GM19328 (cell line): ENCODE measurements around the gene CHRNA7.
"Not testable (repeated sequence)": the region's sequence is repeated elsewhere in the genome, so short reads cannot be mapped to it uniquely, and the experiment has no call there.

Source experiments
- ATAC-seq: cut with Tn5 transposase; IDR thresholded peaks from one replicate; pipeline ENCODE4 v1.9.1; 2021; ENCODE audit warnings: mild to moderate bottlenecking, moderate library complexity; ENCODE audit not compliant: unreplicated experiment

Gene CHRNA7

DNA sequence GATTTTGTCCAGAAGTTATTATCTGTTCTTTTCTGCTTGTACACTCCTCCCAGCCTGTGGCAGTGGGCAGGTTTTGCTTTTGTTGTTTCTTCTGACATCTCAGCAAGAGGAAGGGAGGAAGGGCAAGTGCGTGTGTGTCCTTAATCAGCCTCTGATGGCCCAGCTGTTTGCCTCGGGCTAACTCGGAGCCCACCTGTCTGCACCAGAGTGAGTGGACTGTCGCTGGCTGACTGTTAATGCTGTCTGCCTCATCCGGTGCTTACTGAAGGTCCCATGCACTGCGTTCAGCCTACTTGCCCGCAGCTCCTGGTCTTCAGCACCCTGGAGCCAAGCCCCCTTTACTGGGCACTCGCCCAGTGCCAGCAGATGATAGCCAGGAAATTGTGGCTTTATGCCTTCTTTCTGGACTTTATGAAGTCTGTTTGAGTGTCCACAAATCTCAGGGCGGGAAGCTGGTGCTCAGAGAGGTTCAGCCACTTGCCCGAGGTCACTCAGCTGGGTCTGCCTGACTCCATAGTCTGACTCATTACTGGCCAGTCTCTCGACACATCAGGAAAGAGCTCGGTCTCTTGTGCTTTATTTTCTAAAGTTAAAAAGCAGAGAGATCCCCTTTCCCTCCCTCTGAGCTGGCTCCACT, 89.5 kb downstream of the CHRNA7 start:
- no peak for ATAC-seq

DNA sequence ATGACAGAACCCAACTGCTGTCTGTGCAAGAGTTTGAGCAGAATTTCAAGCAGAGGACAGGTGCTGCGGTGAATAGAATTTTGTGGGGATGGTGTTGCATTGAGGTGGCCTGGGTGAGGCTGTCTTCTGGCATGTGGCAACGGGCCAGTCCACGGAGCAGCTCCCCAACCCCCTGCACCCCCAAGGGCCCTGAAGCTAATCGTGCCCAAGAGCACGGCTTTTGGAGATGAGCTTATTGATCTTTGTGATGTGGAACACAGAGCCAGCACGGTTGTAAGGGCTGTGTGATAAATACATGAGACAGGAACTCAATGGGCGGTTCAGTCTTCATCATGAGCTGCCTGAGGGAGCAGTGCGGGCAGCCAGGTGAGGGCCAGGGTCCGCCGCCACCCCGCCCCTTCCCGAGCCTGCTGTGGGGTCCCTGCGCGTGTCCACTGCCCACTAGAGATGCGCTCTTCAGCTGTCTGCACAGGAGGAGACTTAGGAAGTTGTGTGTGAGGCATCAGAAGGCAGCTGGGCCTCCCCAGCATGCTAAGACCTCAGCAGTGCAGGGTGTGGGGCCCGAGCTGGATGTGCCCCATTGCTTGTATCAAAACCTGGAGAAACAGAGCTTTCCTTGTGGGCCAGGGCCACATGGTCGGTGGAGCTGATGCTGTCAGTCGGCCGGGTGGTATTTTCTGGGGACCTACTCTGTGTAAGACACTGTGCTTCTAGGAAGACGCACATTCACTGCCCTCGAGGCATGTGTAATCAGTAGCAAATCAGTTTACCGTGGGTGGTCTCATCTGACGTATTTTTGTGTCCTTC, 90.5 kb downstream of the CHRNA7 start:
- no peak for ATAC-seq

DNA sequence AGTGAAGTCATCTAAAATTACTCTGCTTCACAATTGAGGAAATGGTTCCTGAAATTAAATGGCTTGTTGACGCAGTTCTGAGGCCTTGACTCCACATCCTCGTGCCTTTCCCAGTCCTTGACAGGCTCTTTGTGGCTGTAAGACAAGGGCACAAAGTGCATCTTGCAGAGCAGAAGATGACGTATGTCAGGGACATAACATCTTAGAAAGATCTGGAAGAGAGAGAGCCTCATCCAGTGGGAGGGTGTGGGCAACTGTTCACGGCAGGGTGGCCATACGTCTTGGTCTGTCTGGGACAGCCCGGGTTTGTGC, 91.0 kb downstream of the CHRNA7 start:
- no peak for ATAC-seq

GRCh38 chr15:32122013-32122412, 91.7 kb downstream of the CHRNA7 start:
- no peak for ATAC-seq

DNA sequence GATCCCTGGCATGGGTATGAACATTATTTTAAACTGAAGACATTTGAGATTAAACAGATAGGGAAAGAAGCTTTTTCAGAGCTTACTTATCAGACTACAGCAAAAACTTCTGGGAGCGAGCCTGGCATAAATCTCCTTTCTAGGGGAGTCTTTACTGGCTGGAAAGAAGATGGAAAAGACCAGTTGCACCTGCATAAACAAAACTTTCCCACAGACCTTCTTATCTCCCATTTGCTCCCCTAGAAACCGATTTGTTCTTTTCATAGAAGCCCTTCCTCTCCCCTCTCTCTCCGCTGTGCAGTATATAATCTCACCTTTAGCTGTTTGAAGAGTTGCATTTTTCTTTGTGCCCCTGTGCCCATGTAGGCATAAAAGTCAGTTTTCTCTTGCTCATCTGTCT, 93.2 kb downstream of the CHRNA7 start:
- ATAC-seq, result no peak

DNA sequence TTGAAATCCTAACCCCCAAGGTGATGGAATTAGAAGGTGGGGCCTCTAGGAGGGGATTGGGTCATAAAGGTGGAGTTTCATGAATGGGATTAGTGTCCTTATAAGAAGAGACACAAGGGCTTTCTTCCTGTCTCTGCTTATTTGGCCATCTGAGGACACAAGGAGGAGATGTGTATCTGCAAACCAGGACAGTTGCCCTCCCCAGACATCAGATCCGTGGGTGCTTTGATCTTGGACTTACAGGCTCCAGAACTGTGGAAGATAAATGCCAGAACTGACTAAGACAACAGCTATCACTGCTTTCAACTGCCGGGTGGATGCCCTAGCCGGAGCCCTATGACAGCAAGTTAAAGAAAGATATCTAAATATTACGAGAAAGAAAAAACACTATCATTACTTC, 94.4 kb downstream of the CHRNA7 start:
- ATAC-seq, result no peak

GRCh38 chr15:32125595-32125994, 95.3 kb downstream of the CHRNA7 start:
- ATAC-seq, result no peak

GRCh38 chr15:32129815-32130214, 99.5 kb downstream of the CHRNA7 start:
- no peak for ATAC-seq

DNA sequence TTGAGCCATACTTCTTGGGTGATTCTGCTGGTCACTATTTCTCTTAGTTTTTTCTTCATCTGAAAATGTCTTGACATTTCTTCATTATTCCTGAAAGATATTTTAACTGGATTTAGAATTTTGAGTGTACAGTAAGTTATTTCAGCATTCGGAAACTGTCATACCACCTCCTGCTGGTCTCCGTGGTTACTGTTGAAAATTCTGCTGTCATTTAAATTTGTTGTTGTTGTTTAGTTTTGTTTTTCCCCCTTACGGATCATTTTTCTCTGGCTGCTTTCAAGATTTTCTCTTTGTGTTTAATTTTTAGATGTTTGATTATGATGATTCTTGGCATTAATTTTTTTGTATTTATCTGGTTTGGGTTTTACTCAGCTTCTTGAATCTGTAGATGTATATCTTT, 100.5 kb downstream of the CHRNA7 start:
- no peak for ATAC-seq

GRCh38 chr15:32131803-32132202, 101.5 kb downstream of the CHRNA7 start:
- no peak for ATAC-seq

DNA sequence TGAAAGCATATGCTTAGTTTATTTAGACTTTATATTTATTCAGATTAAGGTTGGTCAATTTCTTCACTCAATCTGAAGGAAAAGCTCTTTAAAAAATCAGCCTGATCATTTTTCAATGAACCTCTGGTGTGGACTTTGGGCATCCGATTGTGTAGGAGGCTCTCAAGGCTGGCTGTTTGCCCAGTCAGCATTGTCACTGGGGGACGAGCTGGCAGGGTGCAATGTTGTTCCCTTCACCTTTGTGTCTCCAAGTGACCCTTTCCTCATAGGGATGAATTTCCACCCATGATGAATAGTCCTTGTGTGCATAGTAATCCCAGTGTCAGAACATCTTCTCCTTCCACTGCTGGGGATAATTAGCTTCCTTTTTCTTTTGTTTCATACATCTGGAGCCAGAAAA, 102.5 kb downstream of the CHRNA7 start:
- no peak for ATAC-seq

GRCh38 chr15:32134842-32135241, 104.5 kb downstream of the CHRNA7 start:
- ATAC-seq, result no peak

DNA sequence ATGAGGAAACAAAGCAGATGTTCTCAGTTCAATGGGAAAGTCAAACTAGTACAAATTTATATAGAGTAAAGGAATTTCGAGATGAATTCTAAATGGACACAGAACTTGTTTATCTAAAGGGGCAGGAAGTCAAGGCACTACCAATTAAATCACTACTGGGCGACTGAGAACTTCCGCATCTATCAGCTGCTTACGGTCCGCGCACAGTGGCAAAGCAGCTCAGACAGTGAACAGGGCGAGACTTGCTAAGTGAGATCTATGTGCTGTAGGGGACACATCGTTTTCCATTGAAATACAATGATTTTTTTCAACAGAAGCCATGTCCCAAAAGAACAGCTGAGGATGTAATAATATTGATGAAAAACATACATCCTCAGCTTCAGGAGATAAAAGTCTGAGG, 105.0 kb downstream of the CHRNA7 start:
- no peak for ATAC-seq

GRCh38 chr15:32145512-32145911, 115.2 kb downstream of the CHRNA7 start:
- not testable (repeated sequence) for ATAC-seq

DNA sequence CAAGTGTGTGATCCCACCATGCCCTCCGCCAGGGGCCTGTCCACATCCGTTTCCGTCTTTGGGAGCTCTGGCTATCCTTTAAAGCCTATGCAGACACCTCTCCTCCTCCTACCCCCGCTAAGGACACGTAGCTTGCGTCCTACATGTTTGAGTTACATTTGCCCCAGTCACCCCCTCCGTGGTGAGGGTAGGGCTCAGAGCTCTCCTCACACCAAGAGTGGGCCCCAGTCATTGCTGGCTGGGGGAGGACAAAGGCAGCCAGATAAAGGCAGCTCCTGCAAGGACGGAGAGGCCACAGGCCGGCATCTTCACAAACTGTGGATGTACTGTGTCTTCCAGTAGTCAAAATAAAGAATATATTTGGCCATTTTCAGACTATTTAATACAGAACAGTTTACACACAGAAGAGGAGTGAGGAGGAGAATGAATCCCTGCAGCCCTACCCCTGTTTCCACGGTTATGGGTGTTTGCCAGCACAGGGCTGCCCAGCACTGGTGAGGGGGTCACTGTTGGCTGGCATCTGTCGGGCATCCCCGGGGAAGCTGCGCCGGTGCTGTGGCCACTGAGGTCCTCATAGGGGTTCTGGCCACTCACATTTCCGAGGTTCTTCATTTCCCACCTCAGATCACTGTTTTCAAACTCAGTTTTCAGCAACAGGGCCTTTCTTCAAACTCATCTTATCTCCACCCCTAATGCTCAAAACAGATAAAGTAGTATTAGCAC, 118.7 kb downstream of the CHRNA7 start:
- no peak for ATAC-seq

DNA sequence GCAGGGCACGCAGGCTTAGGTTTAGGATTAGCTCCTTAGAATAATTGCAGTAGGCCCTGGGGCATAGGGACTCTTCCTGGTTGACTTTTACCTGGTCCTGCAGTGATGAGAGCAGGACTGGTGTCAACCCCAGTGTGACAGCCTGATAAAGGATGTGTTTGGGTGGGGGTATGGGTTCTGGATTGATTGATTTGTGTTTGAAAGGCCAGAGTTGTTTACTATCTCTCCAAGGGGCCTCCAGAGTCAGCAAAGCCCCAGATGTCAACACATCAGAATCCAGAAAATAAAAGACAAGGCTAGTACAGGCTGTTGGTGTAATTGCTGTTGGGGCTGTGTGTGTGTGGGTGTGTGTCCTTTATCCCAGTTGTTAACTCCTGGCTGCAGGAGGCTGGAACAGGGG, 122.3 kb downstream of the CHRNA7 start:
- no peak for ATAC-seq

DNA sequence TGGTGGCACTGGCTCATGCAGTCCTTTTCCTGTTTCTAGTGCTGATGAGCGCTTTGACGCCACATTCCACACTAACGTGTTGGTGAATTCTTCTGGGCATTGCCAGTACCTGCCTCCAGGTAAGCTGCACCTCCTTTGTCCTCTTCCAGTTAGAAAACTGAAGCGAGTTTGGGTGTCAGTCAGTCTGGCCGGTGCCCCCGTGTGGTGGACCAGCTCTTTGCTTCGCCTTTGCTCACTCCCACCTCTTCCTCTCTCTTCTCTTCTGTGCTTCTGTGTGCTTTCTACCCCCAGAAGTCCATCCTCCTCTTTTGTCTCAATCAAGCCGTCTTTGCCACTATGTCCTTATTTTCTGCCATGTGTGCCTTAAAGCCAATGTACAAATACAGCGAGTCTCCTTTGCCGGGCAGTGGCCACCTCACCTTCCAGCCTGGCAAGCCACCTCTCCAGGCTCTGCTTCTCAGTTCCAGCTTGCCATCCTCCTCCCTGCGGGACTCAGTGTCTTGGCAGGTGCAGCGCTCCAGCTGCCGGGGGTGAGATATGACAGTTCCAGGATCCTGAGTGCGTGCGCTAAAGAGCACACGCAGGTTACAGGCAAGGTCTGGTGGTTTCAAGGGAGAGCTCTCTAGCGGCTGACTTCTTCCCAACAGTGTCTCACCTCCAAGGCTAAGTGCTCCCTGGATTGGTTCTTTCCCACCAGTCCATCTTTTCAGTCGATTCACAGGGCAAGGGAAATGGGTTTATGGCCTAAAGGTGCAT, 123.7 kb downstream of the CHRNA7 start:
- not testable (repeated sequence) for ATAC-seq

- ATAC-seq, result not testable (repeated sequence)
Measured at GRCh38 chr15:32162143-32162542, 131.8 kb downstream of the CHRNA7 start.

DNA sequence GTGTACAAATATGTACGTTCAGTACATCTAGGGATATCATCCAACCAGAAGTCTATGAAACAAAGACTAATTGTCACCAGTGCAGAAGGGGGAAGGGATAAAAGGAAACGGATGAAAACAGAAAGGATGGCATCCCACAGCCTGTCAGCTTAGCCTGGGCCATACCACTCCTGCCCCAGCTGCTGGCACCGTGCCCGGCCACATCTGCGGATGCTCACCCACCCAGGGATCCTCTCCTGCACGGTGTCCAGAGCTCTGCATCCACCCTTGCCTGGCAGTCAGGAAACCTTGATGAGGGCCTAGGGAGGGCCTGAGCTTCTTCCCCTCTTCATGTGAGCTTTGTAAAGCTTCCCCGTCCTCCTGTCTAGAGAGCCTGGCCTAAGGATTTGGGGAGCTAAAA, 133.8 kb downstream of the CHRNA7 start:
- ATAC-seq, result not testable (repeated sequence)

DNA sequence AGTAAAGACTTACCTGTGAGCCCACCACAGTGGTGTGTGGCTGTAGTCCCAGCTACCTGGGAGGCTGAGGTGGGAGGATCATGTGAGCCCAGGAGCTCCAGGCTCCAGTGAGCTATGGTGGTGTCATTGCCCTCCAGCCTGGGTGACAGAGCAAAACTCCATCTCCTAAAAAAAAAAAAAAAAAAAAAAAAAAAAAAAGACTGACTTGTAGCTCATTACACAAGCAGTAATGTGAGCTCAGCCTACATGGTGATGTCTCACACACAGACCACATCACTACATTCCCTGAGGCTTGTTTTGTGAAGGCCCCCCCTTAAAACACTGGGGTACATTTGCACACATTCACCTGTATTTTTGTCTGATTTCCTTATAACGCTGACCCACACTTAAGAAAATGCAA, 134.4 kb downstream of the CHRNA7 start:
- not testable (repeated sequence) for ATAC-seq

GRCh38 chr15:32165775-32166174, 135.5 kb downstream of the CHRNA7 start:
- ATAC-seq, result not testable (repeated sequence)
